Memory B cell (primary cell): ENCODE measurements around the gene MIA2.
"Not testable (repeated sequence)": the region's sequence is repeated elsewhere in the genome, so short reads cannot be mapped to it uniquely, and the experiment has no call there.

ENCODE experiments used
- ATAC-seq: fragments of 150-1000 bp; cut with Tn5 transposase; 2 replicates; pipeline ENCODE4 v1.10.0; 2021; ENCODE audit warnings: low read depth, mild to moderate bottlenecking, moderate library complexity
- DNase-seq, 2 donors: peaks; one replicate each; pipeline ENCODE4 v3.0.0; 2022; ENCODE audit warnings: low spot score in 2 of 2
- H3K27ac Mint-ChIP-seq: one replicate; pipeline ENCODE4 v1.8.0; 2022; ENCODE audit warnings: mild to moderate bottlenecking, moderate library complexity, mixed read lengths
- H3K27me3 Mint-ChIP-seq: one replicate; pipeline ENCODE4 v1.8.0; 2022; ENCODE audit warnings: mixed read lengths
- H3K36me3 Mint-ChIP-seq: one replicate; pipeline ENCODE4 v1.8.0; 2022; ENCODE audit warnings: mild to moderate bottlenecking, mixed read lengths
- H3K4me1 Mint-ChIP-seq: one replicate; pipeline ENCODE4 v1.8.0; 2022; ENCODE audit warnings: mixed read lengths
- H3K4me3 Mint-ChIP-seq: one replicate; pipeline ENCODE4 v1.8.0; 2022; ENCODE audit warnings: mild to moderate bottlenecking, moderate library complexity, mixed read lengths
- H3K9me3 Mint-ChIP-seq: one replicate; pipeline ENCODE4 v1.8.0; 2022; ENCODE audit warnings: mixed read lengths

Gene MIA2, protein sequence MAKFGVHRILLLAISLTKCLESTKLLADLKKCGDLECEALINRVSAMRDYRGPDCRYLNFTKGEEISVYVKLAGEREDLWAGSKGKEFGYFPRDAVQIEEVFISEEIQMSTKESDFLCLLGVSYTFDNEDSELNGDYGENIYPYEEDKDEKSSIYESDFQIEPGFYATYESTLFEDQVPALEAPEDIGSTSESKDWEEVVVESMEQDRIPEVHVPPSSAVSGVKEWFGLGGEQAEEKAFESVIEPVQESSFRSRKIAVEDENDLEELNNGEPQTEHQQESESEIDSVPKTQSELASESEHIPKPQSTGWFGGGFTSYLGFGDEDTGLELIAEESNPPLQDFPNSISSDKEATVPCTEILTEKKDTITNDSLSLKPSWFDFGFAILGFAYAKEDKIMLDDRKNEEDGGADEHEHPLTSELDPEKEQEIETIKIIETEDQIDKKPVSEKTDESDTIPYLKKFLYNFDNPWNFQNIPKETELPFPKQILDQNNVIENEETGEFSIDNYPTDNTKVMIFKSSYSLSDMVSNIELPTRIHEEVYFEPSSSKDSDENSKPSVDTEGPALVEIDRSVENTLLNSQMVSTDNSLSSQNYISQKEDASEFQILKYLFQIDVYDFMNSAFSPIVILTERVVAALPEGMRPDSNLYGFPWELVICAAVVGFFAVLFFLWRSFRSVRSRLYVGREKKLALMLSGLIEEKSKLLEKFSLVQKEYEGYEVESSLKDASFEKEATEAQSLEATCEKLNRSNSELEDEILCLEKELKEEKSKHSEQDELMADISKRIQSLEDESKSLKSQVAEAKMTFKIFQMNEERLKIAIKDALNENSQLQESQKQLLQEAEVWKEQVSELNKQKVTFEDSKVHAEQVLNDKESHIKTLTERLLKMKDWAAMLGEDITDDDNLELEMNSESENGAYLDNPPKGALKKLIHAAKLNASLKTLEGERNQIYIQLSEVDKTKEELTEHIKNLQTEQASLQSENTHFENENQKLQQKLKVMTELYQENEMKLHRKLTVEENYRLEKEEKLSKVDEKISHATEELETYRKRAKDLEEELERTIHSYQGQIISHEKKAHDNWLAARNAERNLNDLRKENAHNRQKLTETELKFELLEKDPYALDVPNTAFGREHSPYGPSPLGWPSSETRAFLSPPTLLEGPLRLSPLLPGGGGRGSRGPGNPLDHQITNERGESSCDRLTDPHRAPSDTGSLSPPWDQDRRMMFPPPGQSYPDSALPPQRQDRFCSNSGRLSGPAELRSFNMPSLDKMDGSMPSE (N-terminal part only)

DNA sequence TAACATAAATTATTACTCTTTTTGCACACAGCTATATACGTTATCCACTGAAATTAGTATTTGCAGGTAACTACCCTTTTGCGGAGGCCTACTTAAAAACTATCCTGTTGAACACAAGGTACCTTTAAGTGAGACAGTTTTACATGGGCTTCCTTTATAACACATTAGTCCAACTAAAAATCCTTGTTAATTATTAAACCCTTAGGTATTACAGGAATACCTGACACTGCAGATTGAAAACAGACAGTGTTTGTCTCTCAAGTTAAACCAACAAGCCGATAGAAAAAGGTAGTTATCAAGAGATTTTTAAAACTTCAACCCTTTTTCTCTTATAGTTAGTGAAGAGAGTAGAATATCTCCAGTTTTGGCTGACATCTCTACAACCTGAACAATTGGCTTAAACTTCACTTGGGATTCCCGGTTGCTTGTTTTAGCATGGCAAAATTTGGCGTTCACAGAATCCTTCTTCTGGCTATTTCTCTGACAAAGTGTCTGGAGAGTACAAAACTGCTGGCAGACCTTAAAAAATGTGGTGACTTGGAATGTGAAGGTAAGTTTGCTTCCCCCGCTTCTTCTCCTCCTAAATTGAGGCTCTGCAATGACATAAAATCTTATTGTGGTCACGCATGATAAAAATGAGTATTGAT lies at the start of gene MIA2:
TSS of gene MIA2 (plus strand) at position 236 of the 647 bp plus-strand sequence. CDS start at position 436, 200 bp downstream.
- no peaks in the 10 kb centered on the region for H3K36me3 Mint-ChIP-seq
- ATAC-seq (no peak), DNase-seq (no peak)
- H3K9me3 Mint-ChIP-seq: no peaks in the 10 kb centered on the region
- H3K4me1 Mint-ChIP-seq: no peaks in the 10 kb centered on the region
- no peak within 1 kb of the TSS for H3K4me3 Mint-ChIP-seq
- H3K27me3 Mint-ChIP-seq: no peaks in the 10 kb centered on the region
- H3K27ac Mint-ChIP-seq: no peak within 1 kb of the TSS

DNA sequence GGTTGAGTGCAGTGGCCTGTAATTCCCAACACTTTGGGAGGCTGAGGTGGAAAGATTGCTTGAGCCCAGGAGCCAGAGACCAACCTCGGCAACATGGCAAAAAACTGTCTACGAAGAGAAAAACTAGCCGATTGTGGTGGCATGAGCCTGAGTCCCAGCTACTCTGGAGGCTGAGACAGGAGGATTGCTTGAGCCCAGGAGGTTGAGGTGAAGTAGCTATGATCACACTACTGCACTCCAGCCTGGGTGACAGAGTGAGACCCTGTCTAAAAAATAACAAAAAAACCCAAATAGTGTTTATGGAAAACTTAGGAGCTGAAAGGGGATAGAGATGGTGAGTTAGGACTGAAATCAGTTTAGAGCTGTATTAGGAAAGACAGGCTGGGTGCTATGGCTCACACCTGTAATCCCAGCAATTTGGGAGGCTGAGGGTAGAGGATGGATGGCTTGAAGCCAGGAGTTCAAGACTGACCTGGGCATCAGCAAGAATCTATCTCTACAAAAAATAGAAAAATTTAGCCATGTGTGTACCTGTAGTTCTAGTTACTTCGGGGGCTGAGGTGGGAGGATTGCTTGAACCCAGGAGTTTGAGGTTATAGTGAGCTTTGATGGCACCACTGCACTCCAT lies 49.0 kb upstream of the MIA2 start:
- H3K4me3 Mint-ChIP-seq: no peak overlapping the region
- peaks cover 8% of the 10 kb centered on the region for H3K4me1 Mint-ChIP-seq
- DNase-seq (no peak), ATAC-seq (no peak)
- H3K27me3 Mint-ChIP-seq: no peaks in the 10 kb centered on the region
- no peaks in the 10 kb centered on the region for H3K9me3 Mint-ChIP-seq
- no peak overlapping the region for H3K27ac Mint-ChIP-seq
- peaks cover 10% of the 10 kb centered on the region for H3K36me3 Mint-ChIP-seq

DNA sequence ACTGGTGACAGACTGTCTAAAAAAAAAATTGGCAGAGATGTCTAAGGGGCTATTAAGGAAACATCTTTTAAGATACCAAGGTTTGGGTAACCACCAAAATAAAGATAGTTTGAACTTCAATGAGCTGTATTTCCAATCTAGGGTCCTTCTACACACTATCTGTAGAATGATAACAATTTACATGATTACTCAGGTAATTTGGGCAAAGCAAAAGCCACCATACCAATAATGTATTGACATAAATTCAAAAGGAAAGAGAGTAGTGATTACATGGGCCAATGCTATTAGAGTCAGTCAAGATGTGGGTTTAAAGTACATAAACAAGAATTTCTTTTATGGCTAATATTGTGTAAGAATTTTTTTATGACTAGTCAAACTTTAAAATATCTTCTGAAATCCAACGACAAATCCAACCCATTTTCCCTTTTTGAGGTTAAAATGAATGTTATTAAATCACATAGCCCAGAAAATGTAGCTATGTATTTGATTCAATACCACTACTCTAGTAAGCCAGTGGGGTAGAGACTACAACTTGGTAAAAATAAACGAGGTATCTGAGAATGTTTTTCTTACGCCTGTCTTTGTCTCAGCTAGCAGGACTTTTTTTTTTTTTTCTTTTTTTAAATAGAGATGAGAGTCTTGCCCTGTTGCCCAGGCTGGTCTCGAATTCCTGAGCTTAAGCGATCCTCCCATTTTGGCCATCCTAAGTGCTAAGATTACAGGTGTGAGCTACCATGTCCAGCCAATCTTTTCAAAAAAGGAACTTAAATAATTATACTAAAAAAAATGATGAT lies 48.3 kb upstream of the MIA2 start:
- H3K27ac Mint-ChIP-seq: no peak overlapping the region
- no peak for ATAC-seq

DNA sequence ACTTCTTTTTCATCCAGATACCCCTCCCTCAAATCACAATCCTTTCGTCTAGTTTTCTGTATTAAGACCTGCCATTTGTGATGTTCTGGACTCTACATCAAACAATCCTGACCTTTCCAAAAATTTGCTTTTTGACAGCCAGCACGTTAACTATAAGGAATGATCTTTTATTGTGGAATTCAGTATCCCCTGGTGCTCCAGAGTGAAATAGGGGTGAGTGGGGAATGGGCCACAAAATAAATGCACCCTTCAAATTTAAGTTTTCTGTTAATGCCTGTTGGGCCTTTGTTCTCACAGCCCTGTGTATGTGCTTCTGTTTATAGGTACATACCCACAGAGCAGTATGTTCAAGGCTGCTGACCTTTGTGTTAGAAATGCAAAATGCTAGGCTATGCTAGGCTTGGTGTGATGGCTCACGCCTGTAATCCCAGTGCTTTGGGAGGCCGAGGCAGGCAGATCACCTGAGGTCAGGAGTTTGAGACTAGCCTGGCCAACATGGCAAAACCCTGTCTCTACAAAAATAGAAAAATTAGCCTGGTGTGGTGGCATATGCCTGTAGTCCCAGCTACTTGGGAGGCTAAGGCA lies 46.7 kb upstream of the MIA2 start:
- Mint-ChIP-seq H3K36me3 (peaks cover 11% of the 10 kb centered on the region), H3K4me1 (peaks cover 8% of the 10 kb centered on the region), H3K9me3 (no peaks in the 10 kb centered on the region), H3K27me3 (no peaks in the 10 kb centered on the region), H3K27ac (no peak overlapping the region), H3K4me3 (no peak overlapping the region)
- DNase-seq (no peak), ATAC-seq (no peak)

More for the DNA sequence above, 48.3 kb upstream of the MIA2 start:
- H3K36me3 Mint-ChIP-seq: peaks cover 8% of the 10 kb centered on the region
- H3K4me3 Mint-ChIP-seq: no peak overlapping the region
- H3K27me3 Mint-ChIP-seq: no peaks in the 10 kb centered on the region
- H3K4me1 Mint-ChIP-seq: peaks cover 8% of the 10 kb centered on the region
- DNase-seq: no peak
- no peaks in the 10 kb centered on the region for H3K9me3 Mint-ChIP-seq

DNA sequence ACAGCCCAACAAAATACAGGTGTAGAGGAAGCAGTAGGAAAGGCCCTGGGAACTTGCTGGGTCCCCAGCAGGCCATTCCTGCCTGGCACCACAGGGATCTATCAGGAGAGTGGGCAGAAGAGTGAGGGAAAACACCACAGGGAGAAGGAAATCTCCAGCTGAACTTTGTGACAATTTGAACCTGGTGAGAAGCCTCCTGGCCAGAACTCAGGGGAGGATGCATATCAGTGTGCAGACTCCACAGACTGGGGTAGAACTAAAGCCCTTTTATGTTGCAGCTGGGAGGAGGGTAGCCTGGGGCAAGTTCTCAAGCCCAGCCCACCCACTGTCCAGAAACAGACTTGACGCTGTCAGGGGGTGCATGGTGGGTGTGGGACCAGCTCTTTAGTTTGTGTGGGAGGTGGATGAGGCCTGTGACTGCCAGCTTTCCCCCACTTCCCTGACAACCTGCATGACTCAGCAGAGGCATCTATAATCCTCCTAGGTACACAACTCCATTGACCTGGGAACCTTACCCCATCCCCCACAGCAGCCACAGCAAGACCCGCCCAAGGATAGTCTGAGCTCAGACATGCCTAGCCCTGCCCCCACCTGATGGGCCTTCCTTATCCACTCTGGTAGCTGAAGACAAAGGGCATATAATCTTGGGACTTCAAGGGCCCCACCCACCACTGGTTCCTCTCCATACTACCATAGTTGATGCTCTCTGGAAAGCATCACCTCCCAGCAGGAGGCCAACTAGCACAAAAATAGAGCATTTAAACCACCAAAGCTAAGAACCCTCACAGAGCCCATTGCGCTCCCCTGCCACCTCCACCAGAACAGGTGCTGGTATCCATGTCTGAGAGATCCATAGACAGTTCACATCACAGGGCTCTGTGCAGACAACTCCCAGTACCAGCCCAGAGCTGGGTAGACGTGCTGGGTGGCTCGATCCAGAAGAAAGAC lies 29.8 kb upstream of the MIA2 start:
- DNase-seq: no peak
- Mint-ChIP-seq H3K36me3 (no peaks in the 10 kb centered on the region), H3K4me1 (peaks cover 3% of the 10 kb centered on the region), H3K27ac (no peak overlapping the region), H3K9me3 (no peaks in the 10 kb centered on the region), H3K4me3 (no peak overlapping the region), H3K27me3 (no peaks in the 10 kb centered on the region)
- ATAC-seq: no peak

DNA sequence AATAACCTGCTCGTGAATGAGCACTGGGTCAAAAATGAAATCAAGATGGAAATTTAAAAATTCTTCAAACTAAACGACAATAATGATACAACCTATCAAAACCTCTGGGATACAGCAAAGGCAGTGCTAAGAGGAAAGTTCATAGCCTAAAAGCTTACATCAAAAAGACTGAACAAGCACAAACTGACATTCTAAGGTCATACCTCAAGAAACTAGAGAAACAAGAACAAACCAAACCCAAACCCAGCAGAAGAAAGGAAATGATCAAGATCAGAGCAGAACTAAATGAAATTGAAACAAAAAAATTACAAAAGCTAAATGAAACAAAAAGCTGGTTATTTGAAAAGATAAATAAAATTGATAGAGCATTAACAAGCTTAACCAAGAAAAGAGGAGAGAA lies 26.3 kb upstream of the MIA2 start:
- H3K36me3 Mint-ChIP-seq, H3K27ac Mint-ChIP-seq, H3K4me3 Mint-ChIP-seq: not testable (repeated sequence)

DNA sequence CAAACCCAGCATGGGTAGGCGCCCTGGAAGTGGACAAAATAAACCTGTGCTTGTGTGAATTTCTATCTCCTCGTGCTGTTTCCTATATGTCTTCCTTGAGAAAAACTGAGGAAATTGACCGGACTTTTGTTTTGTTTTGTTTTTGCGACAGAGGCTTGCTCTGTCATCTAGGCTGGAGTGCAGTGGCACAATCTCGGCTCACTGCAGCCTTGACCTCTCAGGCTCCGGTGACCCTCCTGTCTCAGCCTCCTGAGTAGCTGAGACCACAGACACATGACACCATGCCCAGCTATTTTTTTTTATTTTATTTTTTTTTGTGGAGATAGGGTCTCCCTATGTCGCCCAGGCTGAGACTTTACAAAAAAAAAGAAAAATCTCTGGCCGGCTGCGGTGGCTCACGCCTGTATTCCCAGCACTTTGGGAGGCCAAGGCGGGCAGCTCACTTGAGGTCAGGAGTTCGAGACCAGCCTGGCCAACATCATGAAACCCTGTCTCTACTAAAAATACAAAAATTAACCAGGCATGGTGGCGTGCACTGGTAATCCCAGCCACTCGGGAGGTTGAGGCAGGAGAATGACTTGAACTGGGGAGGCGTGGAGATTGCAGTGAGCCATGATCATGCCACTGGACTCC lies 22.5 kb upstream of the MIA2 start:
- Mint-ChIP-seq H3K4me1 (peaks cover 3% of the 10 kb centered on the region), H3K27me3 (no peaks in the 10 kb centered on the region), H3K4me3 (no peak overlapping the region), H3K27ac (no peak overlapping the region), H3K9me3 (no peaks in the 10 kb centered on the region), H3K36me3 (no peaks in the 10 kb centered on the region)
- no peak for ATAC-seq
- DNase-seq: no peak

More for the DNA sequence above, 26.3 kb upstream of the MIA2 start:
- H3K4me1 Mint-ChIP-seq, H3K9me3 Mint-ChIP-seq, DNase-seq, ATAC-seq, H3K27me3 Mint-ChIP-seq: not testable (repeated sequence)

DNA sequence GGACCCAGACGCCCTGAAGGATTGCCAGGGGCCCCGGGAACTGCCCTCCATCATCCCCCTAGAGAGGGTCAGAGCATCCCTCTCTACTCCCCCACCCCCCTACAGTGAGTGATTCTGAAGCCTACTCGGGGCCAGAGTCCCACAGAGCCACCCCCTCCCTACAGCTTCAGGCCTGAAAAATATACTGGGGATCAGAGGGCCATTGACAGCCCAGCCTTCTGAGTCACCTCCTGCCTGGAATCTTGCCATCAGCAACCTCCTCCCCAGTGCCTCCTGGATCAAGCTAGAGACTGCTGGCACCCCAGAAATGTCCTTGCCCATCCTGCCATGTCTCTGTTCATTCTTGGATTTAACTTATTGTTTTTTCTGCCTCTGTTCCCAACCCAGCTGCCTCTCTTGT lies 21.7 kb upstream of the MIA2 start:
- DNase-seq (no peak), ATAC-seq (no peak)
- Mint-ChIP-seq H3K9me3 (no peaks in the 10 kb centered on the region), H3K27ac (no peak overlapping the region), H3K4me3 (no peak overlapping the region), H3K27me3 (no peaks in the 10 kb centered on the region), H3K4me1 (peaks cover 3% of the 10 kb centered on the region), H3K36me3 (no peaks in the 10 kb centered on the region)

DNA sequence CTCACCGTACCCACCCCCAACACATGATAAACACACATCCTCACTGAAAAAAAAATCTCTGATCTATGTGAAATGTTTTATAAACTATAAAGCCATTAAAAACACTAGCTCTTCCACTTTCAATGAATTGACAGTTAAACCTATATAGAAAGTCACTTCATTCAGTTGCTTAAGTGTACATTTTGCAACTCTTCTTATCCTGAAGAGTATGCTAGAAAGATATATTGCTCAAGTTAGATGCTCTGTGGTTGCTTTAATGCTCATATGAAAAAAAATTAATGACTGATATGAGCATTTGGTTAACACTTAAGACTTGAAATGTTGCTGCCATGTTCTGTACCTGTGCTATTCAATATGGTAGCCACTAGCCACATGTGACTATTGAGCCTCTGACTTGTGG lies 21.0 kb upstream of the MIA2 start:
- no peak for DNase-seq
- Mint-ChIP-seq H3K36me3 (no peaks in the 10 kb centered on the region), H3K4me1 (peaks cover 4% of the 10 kb centered on the region), H3K27ac (no peak overlapping the region), H3K4me3 (no peak overlapping the region), H3K27me3 (no peaks in the 10 kb centered on the region), H3K9me3 (no peaks in the 10 kb centered on the region)
- no peak for ATAC-seq

DNA sequence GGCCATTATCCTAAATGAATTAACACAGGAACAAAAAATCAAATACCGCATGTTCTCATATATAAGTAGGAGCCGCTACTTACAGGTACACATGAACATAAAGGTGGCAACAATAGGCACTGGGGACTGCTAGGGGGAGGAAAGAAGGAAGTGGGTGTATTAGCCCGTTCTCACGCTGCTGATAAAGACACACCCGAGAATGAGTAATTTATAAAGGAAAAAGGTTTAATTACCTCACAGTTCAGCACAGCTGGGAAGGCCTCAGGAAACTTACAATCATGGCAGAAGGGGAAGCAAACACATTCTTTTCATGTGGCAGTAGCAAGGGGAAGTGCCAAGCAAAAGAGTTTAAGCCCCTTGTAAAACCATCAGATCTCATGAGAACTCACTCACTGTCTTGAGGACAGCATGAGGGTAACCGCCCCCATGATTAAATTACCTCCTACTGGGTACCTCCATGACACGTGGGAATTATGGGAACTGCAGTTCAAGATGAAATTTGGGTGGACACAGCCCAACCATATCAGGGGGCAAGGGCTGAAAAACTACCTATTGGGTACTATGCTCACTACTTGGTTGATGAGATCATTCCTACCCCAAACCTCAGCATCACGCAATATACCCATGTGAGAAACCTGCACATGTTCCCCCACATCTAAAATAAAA lies 16.4 kb upstream of the MIA2 start:
- H3K27me3 Mint-ChIP-seq: no peaks in the 10 kb centered on the region
- H3K36me3 Mint-ChIP-seq: peaks cover 1% of the 10 kb centered on the region
- DNase-seq: no peak
- H3K4me1 Mint-ChIP-seq: peaks cover 8% of the 10 kb centered on the region
- no peaks in the 10 kb centered on the region for H3K9me3 Mint-ChIP-seq
- no peak overlapping the region for H3K4me3 Mint-ChIP-seq
- no peak overlapping the region for H3K27ac Mint-ChIP-seq
- ATAC-seq: no peak
